ENCODE data around the gene SNAP29. TPM values are rescaled to one million over a fixed set of nuclear protein-coding genes. Genes with fewer than 3 reads are reported as not detected.
A peak's percentile ranks its signal among the peaks of the same experiment; 100 is the strongest.

Gene SNAP29
- total and polyA plus RNA-seq, 9 of the 15 experiments (the other 6 are each of a cell fraction or from before 2014, with no cell fraction given): 19.5 to 250 (median 75.9) TPM

- TF ChIP-seq REST (IDR thresholded peaks at IDR 0.05; ENCODE audit: borderline replicate concordance) (no peak), REST (CRISPR knock-in tag; IDR thresholded peaks at IDR 0.05; ENCODE audit: low read depth) (no peak), MXI1 (IDR thresholded peaks at IDR 0.05; ENCODE audit: low read depth, low read length) (peak; percentile 77), STAT6 (CRISPR knock-in tag; IDR thresholded peaks at IDR 0.05) (peak; percentile 89), EP300 (IDR thresholded peaks at IDR 0.05; ENCODE audit: low read length) (peak; percentile 100), SAP30 (IDR thresholded peaks at IDR 0.05; ENCODE audit: borderline replicate concordance, insufficient read depth, low read depth, low read length, poor library complexity, severe bottlenecking) (no peak), ZBTB34 (CRISPR knock-in tag; IDR thresholded peaks at IDR 0.05) (no peak), MAFF (IDR thresholded peaks at IDR 0.05; ENCODE audit: low read length) (peak; percentile 67), CTCF (IDR thresholded peaks at IDR 0.05 in 2 of 3, conservative IDR thresholded peaks at IDR 0.05 in 1 of 3; ENCODE audit: insufficient read depth in 2 of 3, low read depth in 1 of 3, low read length in 3 of 3) (peak in 1 of 3 experiments; percentile 15; a peak in 2 of 6 replicates)
Observed at GRCh38 chr22:20867179-20868024, 8.6 kb downstream of the SNAP29 start (continued).
